GM23248 (cell line): Measurements from ENCODE around the gene RENBP. TPM values are rescaled to one million over a fixed set of nuclear protein-coding genes. Genes with fewer than 3 reads are reported as not detected.

ENCODE experiments used
- DNase-seq: peaks from one replicate; pipeline ENCODE4 v3.0.0-alpha.2; 2015
- H2AFZ ChIP-seq: fragments of 200-600 bp; sonication (generic); 2 replicates; pipeline ENCODE4 v1.6.1; 2016; ENCODE audit warnings: antibody characterized with exemption
- H3F3A ChIP-seq: fragments of 200-600 bp; sonication (generic); 2 replicates; pipeline ENCODE4 v1.6.1; 2016; ENCODE audit warnings: mild to moderate bottlenecking, antibody characterized with exemption, mixed run types; ENCODE audit not compliant: insufficient read depth
- H3K27ac ChIP-seq: fragments of 200-600 bp; sonication (generic); 2 replicates; pipeline ENCODE4 v1.5.1; 2016; ENCODE audit warnings: mild to moderate bottlenecking
- H3K27me3 ChIP-seq: fragments of 200-600 bp; sonication (generic); replicated peaks from 2 replicates; pipeline ENCODE4 v1.6.1; 2016; ENCODE audit warnings: mild to moderate bottlenecking; ENCODE audit not compliant: insufficient read depth
- H3K36me3 ChIP-seq: fragments of 200-600 bp; sonication (generic); 2 replicates; pipeline ENCODE4 v1.6.1; 2016; ENCODE audit warnings: low read depth, mild to moderate bottlenecking
- H3K4me1 ChIP-seq: fragments of 200-600 bp; sonication (generic); 2 replicates; pipeline ENCODE4 v1.6.1; 2016; ENCODE audit warnings: mild to moderate bottlenecking; ENCODE audit not compliant: insufficient read depth
- H3K4me2 ChIP-seq: fragments of 200-600 bp; sonication (generic); one replicate; pipeline ENCODE4 v1.6.1; 2016; ENCODE audit warnings: mild to moderate bottlenecking; ENCODE audit not compliant: unreplicated experiment
- H3K4me3 ChIP-seq: fragments of 200-600 bp; sonication (generic); 2 replicates; pipeline ENCODE4 v1.5.1; 2016; ENCODE audit warnings: mild to moderate bottlenecking
- H3K79me2 ChIP-seq: fragments of 200-600 bp; sonication (generic); 2 replicates; pipeline ENCODE4 v1.6.1; 2016; ENCODE audit warnings: mild to moderate bottlenecking; ENCODE audit not compliant: insufficient read depth
- H3K9ac ChIP-seq: fragments of 200-600 bp; sonication (generic); 2 replicates; pipeline ENCODE4 v1.6.1; 2016; ENCODE audit warnings: mild to moderate bottlenecking
- H3K9me2 ChIP-seq: fragments of 200-600 bp; sonication (generic); 2 replicates; pipeline ENCODE4 v1.6.1; 2016; ENCODE audit warnings: mixed run types, mild to moderate bottlenecking, moderate library complexity; ENCODE audit not compliant: insufficient read depth
- H3K9me3 ChIP-seq: fragments of 200-600 bp; sonication (generic); one replicate; pipeline ENCODE4 v1.6.1; 2017; ENCODE audit warnings: low read depth
- H4K20me1 ChIP-seq: fragments of 200-600 bp; sonication (generic); 2 replicates; pipeline ENCODE4 v1.6.0; 2016; ENCODE audit not compliant: insufficient read depth
- EZH2 ChIP-seq: fragments of 200-600 bp; sonication (generic); IDR thresholded peaks from 2 replicates; pipeline ENCODE4 v1.6.1; 2018; ENCODE audit warnings: antibody characterized with exemption, mild to moderate bottlenecking; ENCODE audit not compliant: insufficient read depth, poor library complexity, severe bottlenecking
- EZH2phosphoT487 ChIP-seq: fragments of 200-600 bp; sonication (generic); IDR thresholded peaks from 2 replicates; pipeline ENCODE4 v1.6.1; 2018; ENCODE audit warnings: antibody characterized with exemption, moderate library complexity, mild to moderate bottlenecking, low read depth; ENCODE audit not compliant: insufficient read depth
- WGBS, 2 experiments: methylation state at CpG; one replicate each; pipeline ENCODE4 v1.1.6; 2015 to 2017; ENCODE audit warnings: low lambda C conversion rate in 2 of 2, low coverage in 1 of 2; ENCODE audit errors: missing lambda C conversion rate in 2 of 2; 5-methylcytosine and 5-hydroxymethylcytosine counted together
- in situ Hi-C: fragments of 300-500 bp; cut with MboI; formaldehyde crosslinking; loops from 2 replicates; pipeline ENCODE4 v1.15.0; 2020
- polyA plus RNA-seq: library from polyadenylated mRNA; unstranded; fragments of >200 nt; fragmentation: Nextera tagmentation; extraction: Ambion mirVana; gene quantifications from 2 replicates; pipeline ENCODE4 v1.2.1, GENCODE V29; 2016
- total RNA-seq: library from RNA; depleted of rRNA; stranded (reverse); fragments of >200 nt; shearing (Covaris generic); gene quantifications from 2 replicates; pipeline ENCODE4 v1.2.3, GENCODE V29; 2014

RENBP gene
- total and polyA plus RNA-seq, 2 experiments from 2014 or later = 0.11 TPM; not detected in 1

DNA sequence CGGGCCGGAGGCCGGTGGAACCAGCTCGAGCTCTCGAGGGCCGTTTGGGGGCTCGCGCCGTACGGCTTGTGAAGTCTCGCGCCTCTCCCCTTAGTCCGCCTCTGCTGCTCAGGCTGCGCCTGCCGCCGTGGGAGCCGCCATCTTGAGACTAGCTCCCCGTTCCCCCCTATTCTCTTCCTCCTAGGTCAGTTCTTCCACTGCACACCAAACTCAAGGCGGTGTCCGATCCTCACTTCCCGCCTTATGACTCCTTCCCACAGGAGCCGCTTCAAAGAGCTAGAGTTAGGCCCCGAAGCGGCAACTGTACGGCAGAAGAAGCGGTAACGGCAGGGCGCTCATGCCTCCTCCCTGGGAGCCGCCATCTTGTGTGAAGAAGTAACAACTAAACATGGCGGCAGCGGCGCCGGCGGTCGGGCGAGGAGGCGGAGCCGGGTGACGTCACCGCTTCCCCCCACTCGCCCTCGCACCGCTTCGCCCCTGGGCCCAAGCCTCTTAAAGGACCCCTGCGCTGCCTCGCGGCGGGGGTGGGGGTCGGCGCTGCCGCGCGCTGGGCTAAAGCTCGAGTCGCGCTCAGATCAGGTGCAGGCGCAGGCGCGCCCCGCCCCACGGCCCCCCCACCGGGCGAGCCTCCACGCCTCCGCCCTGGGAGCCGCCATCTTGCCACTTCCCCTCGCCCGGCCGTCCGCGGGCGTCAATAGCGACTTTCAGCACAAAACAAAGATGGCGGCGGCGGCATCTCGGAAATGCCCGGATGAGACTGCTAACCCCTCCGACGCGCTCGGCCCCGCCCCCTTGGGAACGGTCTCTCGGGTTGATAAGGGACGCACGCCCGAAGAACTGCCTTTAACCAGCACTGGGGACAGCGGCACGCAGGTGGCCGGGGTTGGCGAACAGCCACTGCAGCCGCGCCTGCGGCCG is 27.3 kb upstream of the RENBP start, which contains the start of gene HCFC1:
HCFC1 (minus strand) TSS at position 369 of the 918 bp plus-strand sequence. CDS start 978 bp downstream, outside the sequence.
- 0 to 1% methylated on average over 18 to 36 of the region's 96 CpGs for WGBS, 2 experiments
- Histone ChIP-seq H2AFZ (no peak within 1 kb of the TSS), H3K79me2 (peaks cover 65% of the 10 kb centered on the region), H3K9me2 (no peaks in the 10 kb centered on the region), H4K20me1 (no peaks in the 10 kb centered on the region), H3F3A (peaks cover 13% of the 10 kb centered on the region; the same call in 1 of the 2 replicates), H3K9ac (peak within 1 kb of the TSS; percentile 100), H3K27me3 (no peaks in the 10 kb centered on the region), H3K4me1 (peaks cover 22% of the 10 kb centered on the region), H3K27ac (peak within 1 kb of the TSS; percentile 100), H3K4me3 (peak within 1 kb of the TSS; percentile 96), H3K4me2 (peak within 1 kb of the TSS; percentile 88), H3K36me3 (no peaks in the 10 kb centered on the region), H3K9me3 (no peaks in the 10 kb centered on the region)
- TF ChIP-seq EZH2phosphoT487 (no peak), EZH2 (no peak)
- in situ Hi-C loops = no loop called here
- peak; percentile 93 for DNase-seq

DNA sequence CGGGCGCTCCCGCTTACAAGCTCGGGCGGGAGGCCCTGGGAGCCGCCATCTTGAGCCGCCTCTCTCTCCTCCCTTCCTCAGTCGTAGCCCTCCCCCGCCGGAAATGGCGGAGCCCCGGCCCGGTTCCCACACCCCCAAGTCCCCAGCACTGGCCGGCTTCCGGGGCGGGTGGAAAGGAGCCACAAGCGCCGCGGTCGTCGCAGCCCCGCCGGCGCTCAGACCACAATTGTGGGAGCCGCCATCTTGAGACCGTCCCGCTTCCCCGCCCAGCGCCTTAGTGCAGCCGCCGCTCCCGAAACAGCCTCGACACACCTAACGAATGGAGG is 26.6 kb upstream of the RENBP start:
- peaks cover 29% of the 10 kb centered on the region for H3K4me1 ChIP-seq
- H3K4me2 ChIP-seq = peak overlapping the region; percentile 79
- no peaks in the 10 kb centered on the region for H3K36me3 ChIP-seq
- TF ChIP-seq EZH2 (no peak), EZH2phosphoT487 (no peak)
- H2AFZ ChIP-seq = no peak overlapping the region
- H3K27ac ChIP-seq = peak overlapping the region; percentile 100
- DNase-seq = peak; percentile 90
- peak overlapping the region; percentile 100 for H3K9ac ChIP-seq
- in situ Hi-C loops = no loop called here
- no peaks in the 10 kb centered on the region for H3K9me2 ChIP-seq
- H3K4me3 ChIP-seq = peak overlapping the region; percentile 96
- H3F3A ChIP-seq = peaks cover 13% of the 10 kb centered on the region; the same call in 1 of the 2 replicates
- H3K9me3 ChIP-seq = no peaks in the 10 kb centered on the region
- WGBS, 2 experiments = 0 to 10% methylated on average over 2 to 4 of the region's 34 CpGs
- no peaks in the 10 kb centered on the region for H3K27me3 ChIP-seq
- H3K79me2 ChIP-seq = peaks cover 65% of the 10 kb centered on the region
- no peaks in the 10 kb centered on the region for H4K20me1 ChIP-seq

DNA sequence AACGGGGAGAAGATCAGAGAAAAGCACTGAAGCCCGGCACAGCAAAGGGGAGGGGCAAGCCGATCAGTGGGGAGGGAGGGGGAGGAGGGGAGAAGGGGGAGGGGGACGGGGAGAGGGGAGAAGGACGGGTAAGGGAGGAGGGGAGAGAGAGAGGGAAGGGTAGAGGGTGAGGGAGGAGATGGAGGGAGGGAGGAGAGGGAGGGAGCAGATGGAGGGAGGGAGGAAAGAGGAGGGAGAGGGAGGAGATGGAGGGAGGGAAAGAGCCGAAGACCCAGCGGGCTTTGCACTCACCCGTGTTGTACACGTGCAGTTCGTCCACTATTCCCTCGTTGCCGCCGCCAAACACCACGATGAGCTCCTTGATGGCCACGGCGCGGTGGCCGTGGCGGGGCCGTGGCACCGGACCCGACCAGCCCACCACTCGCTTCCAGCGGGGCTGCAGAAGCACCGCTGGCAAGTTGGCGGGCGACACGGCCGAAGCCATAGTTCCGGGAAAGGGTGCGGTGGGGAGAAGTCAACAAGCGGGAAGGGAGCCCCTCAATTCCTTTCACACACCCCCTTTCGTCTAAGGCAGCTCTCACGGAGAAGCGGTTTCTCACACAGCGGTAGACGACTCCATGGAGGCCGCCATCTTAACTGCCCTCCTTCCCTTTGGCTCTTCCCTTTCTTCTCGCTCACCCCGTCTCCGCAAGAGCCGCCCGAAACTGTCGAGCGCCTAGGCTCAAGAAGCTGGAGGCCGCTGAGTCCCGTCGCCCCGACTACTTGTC is 26.1 kb upstream of the RENBP start:
- Histone ChIP-seq H3K9ac (peak overlapping the region; percentile 100), H3K4me3 (peak overlapping the region; percentile 96), H2AFZ (no peak overlapping the region), H3K9me2 (no peaks in the 10 kb centered on the region), H3K36me3 (no peaks in the 10 kb centered on the region), H3K79me2 (peaks cover 65% of the 10 kb centered on the region), H3F3A (peaks cover 13% of the 10 kb centered on the region; the same call in 1 of the 2 replicates), H3K4me2 (peak overlapping the region; percentile 94), H4K20me1 (no peaks in the 10 kb centered on the region), H3K9me3 (no peaks in the 10 kb centered on the region), H3K27me3 (no peaks in the 10 kb centered on the region), H3K27ac (peak overlapping the region; percentile 100), H3K4me1 (peaks cover 32% of the 10 kb centered on the region)
- peak; percentile 69 for DNase-seq
- 2 to 16% methylated on average over 11 to 49 of the region's 49 CpGs for WGBS, 2 experiments
- in situ Hi-C loops = no loop called here
- TF ChIP-seq EZH2phosphoT487 = no peak
- TF ChIP-seq EZH2 = no peak

DNA sequence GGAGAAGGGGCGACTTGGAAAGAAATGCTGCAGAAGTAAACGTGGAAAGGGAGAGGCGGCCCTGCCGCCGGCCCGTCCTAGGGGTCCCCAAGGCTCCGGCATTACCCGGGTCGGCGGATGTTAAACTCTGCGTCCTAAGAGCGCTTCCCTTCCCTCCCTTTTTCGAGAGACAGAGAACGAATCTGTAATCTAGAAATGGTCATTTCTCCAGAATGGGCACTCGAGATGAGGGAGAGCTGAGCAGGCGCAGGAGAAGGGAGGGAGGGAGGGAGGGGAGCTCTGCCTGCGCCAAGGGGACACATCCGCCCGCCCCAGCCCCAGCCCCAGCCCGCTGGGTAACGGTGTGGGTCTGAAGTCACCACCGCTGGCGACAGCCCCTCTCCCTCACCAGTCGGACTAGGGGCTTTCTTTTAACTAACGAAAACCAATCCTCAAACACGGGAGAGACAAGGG is 25.5 kb upstream of the RENBP start:
- peaks cover 32% of the 10 kb centered on the region for H3K4me1 ChIP-seq
- H3F3A ChIP-seq = peaks cover 13% of the 10 kb centered on the region; the same call in 1 of the 2 replicates
- H2AFZ ChIP-seq = no peak overlapping the region
- peaks cover 70% of the 10 kb centered on the region for H3K79me2 ChIP-seq
- H3K36me3 ChIP-seq = no peaks in the 10 kb centered on the region
- no peaks in the 10 kb centered on the region for H3K9me3 ChIP-seq
- peak overlapping the region; percentile 94 for H3K4me2 ChIP-seq
- H4K20me1 ChIP-seq = no peaks in the 10 kb centered on the region
- H3K9me2 ChIP-seq = no peaks in the 10 kb centered on the region
- peak; percentile 52 for DNase-seq
- H3K9ac ChIP-seq = peak overlapping the region; percentile 100
- H3K4me3 ChIP-seq = peak overlapping the region; percentile 96
- no peak for TF ChIP-seq EZH2
- no peak for TF ChIP-seq EZH2phosphoT487
- H3K27ac ChIP-seq = peak overlapping the region; percentile 100
- 0 to 2% methylated on average over 8 to 26 of the region's 26 CpGs for WGBS, 2 experiments
- in situ Hi-C loops = no loop called here
- no peaks in the 10 kb centered on the region for H3K27me3 ChIP-seq
